ENCODE measurements around the gene THOC6. TPM values are rescaled to one million over a fixed set of nuclear protein-coding genes. Genes with fewer than 3 reads are reported as not detected.
"Not testable (repeated sequence)": the region's sequence is repeated elsewhere in the genome, so short reads cannot be mapped to it uniquely, and the experiment has no call there.

The THOC6 gene
- total RNA-seq, 1 donor from 2014 or later = 20.7 TPM

DNA sequence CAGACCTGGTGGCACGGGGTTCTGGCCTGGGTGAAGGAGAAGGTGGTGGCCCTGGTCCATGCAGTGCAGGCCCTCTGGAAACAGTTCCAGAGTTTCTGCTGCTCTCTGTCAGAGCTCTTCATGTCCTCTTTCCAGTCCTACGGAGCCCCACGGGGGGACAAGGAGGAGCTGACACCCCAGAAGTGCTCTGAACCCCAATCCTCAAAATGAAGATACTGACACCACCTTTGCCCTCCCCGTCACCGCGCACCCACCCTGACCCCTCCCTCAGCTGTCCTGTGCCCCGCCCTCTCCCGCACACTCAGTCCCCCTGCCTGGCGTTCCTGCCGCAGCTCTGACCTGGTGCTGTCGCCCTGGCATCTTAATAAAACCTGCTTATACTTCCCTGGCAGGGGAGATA, 45.3 kb downstream of the THOC6 start:
- DNase-seq (ENCODE audit: extremely low read depth, low read depth, low spot score) = not testable (repeated sequence)

DNA sequence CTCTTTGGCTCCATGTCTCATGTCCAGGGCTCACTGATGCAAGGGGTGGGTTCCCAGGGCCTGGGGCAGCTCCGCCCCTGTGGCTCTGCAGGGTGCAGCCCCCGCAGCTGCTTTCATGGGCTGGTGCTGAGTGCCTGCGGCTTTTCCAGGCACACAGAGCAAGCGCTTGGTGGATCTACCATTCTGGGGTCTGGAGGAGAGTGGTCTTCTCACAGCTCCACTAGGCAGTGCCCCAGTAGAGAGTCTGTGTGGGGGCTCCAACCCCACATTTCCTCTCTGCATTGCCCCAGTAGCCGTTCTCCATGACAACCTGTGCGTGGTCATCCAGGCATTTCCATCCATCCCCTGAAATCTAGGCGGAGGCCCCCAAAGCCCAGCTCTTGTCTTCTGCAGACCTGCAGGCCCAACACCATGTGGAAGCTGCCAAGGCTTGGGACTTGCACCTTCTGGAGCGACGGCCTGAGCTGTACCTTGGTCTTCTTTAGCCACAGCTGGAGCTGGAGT, 46.8 kb downstream of the THOC6 start:
- no peak for DNase-seq (ENCODE audit: extremely low read depth, low read depth, low spot score)

DNA sequence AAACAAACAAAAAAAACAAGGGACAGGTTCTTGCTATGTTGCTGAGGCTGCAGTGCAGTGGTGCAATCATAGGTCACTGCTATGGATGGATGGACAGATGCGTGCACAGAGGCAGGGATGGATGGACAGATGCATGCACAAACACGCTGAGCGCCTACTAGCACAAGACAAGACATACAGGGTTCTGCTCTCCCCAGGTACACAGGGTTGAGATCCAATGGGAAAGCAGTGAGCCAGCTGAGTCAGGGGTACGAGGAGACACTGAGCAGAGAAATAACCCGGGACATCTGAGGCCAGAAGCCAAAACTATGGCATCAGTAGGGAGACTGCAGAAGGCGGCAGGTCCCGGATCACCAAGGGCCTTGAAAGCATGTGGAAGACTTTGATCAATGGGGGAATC, 47.8 kb downstream of the THOC6 start:
- DNase-seq (ENCODE audit: extremely low read depth, low read depth, low spot score) = no peak

DNA sequence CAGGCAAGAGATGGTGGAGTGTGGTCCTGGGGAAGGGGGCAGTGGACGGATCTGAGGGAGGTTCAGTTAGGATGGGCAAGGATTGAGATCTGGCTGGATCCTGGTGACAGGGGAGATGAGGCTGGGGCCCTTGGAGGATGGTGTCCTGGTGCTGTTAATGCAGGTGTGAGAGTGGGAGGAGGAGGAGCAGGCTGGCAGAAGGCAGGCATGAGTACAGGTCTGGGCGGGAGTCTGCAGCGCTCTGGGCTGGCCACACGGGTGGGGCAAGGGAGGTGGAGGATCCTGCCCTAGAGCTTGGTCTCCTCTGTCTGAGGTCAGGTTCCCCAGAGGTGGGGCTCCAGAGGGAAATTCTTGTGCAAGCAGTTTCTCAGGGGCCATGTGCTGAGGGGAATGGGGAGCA, 48.3 kb downstream of the THOC6 start:
- DNase-seq (ENCODE audit: extremely low read depth, low read depth, low spot score) = not testable (repeated sequence)

DNA sequence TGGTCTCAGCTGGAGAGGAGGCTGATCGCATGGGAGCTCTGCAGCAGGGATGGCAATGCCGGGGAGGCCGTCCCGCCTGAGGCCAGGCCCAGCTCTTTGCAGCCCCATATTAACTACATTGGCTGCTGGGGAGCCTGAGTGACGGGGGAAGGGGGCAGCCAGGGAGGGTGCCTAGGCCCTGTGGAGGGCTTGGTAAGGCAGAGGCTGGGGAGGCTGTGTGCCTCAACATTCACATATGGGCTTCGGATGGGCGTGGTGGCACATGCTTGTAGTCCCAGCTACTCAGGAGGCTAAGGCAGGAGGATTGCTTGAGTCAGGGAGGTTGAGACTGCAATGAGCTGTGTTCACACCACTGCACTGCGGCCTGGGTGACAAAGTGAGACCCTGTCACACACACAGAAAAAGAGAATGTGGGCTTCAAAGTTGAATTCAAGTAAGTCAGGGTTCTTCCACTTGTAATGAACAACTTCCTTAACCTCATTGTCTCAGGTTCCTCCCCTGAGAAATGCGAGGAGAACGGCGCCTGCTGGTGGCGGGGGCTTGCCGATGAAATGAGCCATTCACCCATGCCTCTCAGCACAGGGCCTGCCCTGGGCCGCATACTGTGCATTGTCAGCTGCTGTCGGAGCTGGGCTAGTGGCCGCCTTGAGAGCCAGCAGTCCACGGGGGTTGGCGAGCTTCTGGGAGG, 48.9 kb downstream of the THOC6 start:
- DNase-seq (ENCODE audit: extremely low read depth, low read depth, low spot score) = not testable (repeated sequence)

DNA sequence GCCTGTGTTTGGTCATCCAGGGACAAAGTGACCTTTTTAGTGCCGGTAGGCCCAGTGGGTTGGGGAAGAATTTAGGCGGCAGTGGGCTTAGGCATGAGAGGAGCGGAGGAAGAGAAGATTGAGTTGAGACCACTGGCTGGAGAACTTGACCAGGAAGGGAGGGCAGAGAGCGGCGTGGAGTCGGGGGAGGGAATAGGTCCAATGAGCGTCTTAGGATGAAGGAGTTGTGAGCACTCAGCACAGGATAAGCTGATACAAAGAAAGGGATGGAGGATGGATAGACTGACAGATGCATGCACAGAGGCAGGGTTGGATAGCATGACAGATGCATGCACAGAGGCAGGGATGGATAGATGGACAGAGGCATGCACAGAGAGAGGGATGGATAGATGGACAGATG, 49.6 kb downstream of the THOC6 start:
- DNase-seq (ENCODE audit: extremely low read depth, low read depth, low spot score) = no peak

DNA sequence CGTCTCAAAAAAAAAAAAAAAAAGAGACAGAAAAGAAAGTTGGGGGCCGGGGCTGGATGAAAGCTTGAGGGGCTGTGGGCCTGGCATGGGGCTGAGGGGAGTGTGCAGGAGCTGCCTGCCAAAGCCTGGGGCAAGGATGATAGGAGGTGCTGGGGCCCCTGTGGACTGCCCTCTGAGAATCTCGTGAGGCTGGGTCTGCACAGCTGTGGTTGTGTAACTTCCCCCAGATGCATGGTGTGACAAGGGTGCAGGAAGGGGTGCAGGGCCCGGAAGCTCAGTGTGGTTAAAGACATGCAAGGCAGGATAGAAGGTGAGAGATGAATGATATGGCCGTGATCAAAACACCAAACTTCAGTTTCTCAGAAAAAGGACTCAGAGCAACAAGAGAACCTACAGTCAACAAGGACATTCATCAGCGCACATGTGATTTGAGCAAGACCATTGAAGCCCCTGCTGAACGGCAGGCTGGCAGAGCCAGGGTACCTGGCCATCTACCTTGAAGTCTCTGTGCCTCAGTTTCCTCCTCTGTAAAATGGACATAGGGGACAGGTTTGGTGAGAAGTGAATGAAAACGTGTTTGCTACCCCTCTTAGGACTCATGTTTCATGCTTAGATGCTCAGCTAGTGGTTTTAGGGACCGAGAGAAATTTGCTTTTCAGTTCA, 51.2 kb downstream of the THOC6 start:
- DNase-seq (ENCODE audit: extremely low read depth, low read depth, low spot score) = no peak

DNA sequence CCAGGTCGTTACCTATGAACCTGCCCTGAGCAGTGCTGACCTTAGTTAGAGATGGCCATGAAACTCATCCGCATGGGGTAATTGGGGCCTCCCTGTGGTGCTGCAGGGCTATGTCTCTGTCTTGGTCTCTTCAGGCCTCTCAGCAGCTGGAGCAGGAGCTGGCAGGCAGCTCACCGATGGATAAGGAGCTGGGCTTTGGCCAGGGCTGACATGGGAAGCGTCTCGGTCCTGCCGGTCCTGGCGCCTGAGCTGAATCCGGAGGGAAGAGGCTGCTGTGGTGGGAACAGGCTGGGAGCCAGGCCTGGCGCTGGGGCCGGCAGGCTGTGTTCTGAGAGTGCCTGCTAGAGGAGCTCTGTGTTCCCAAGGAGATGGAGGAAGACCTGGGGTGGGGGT, 51.7 kb downstream of the THOC6 start:
- no peak for DNase-seq (ENCODE audit: extremely low read depth, low read depth, low spot score)

DNA sequence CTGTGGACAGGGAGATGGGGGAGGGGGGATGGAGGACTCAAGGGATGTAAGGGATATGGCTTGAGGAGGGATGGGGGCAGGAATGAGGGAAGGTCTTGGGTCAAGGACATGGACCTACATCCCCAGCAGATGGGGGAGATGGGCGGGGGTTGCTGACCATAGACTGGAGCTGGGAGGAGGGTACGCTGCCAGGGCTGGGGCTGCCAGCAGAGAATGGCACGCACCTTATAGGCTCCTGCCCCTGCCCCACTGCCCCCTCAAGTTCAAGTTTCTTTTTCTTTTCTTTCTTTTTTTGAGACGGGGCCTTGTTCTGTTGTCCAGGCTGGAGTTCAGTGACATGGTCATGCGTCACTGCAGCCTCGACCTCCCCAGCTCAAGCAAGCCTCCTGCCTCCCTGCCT, 52.1 kb downstream of the THOC6 start:
- DNase-seq (ENCODE audit: extremely low read depth, low read depth, low spot score) = not testable (repeated sequence)

DNA sequence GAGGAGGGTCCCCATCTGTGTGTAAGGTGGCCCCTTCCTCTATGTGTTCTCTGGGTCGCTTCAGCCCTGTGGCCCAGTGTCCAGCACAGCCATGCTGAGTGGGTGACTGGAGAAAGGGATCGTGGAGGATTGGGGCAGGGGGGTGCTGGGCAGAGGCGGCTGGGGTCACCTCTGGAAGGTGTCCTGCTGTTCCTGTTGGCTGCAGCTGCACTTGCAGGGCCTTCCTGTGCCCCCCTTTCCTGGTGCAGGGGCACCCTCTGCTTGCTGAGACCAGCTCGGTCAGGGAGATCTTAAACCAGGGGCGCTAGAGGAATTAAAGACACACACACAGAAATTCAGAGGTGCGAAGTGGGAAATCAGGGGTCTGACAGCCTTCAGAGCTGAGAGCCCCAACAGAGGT, 52.7 kb downstream of the THOC6 start:
- DNase-seq (ENCODE audit: extremely low read depth, low read depth, low spot score) = no peak

Other genes with a start within 250 kb of the THOC6 start
- 231 and 338 TPM in 2 replicates for gene ELOB, start 246.8 kb upstream of the THOC6 start, total RNA-seq
- gene PRSS33, start 236.5 kb upstream of the THOC6 start, total RNA-seq = not detected in 2 replicates
- gene PRSS41, start 225.6 kb upstream of the THOC6 start, total RNA-seq = not detected in 2 replicates
- not detected in 2 replicates for gene PRSS21, start 206.8 kb upstream of the THOC6 start, total RNA-seq
- 0.99 TPM in 1 of 2 replicates, not detected in the other for gene ZG16B, start 193.7 kb upstream of the THOC6 start, total RNA-seq
- 0.44 TPM in 1 of 2 replicates, not detected in the other for gene PRSS22, start 165.9 kb upstream of the THOC6 start, total RNA-seq
- gene FLYWCH2, start 140.8 kb upstream of the THOC6 start, total RNA-seq = 81.6 and 96.0 TPM in 2 replicates
- 49.2 and 56.5 TPM in 2 replicates for gene FLYWCH1, start 112.1 kb upstream of the THOC6 start, total RNA-seq
- gene KREMEN2, start 59.8 kb upstream of the THOC6 start, total RNA-seq = 0.15 TPM in 1 of 2 replicates, not detected in the other
- 10.7 and 14.9 TPM in 2 replicates for gene PAQR4, start 54.7 kb upstream of the THOC6 start, total RNA-seq
- 9.0 and 12.9 TPM in 2 replicates for gene PKMYT1, start 43.6 kb upstream of the THOC6 start, total RNA-seq
- not detected in 2 replicates for gene CLDN9, start 11.1 kb upstream of the THOC6 start, total RNA-seq
- gene CLDN6, start 5.9 kb upstream of the THOC6 start, total RNA-seq = 0.12 and 12.9 TPM in 2 replicates
- 202 and 204 TPM in 2 replicates for gene TNFRSF12A, start 3.7 kb upstream of the THOC6 start, total RNA-seq
- gene HCFC1R1, start 93 bp upstream of the THOC6 start, total RNA-seq = 24.7 and 32.6 TPM in 2 replicates
- gene BICDL2, start 12.9 kb downstream of the THOC6 start, total RNA-seq = not detected in 2 replicates
- gene MMP25, start 22.5 kb downstream of the THOC6 start, total RNA-seq = 0.05 and 0.35 TPM in 2 replicates
- gene IL32, start 41.6 kb downstream of the THOC6 start, total RNA-seq = 960 and 1,559 TPM in 2 replicates
- not detected in 2 replicates for gene ZSCAN10, start 75.3 kb downstream of the THOC6 start, total RNA-seq
- gene ZNF205, start 88.6 kb downstream of the THOC6 start, total RNA-seq = 19.8 and 26.3 TPM in 2 replicates
- 7.5 and 15.1 TPM in 2 replicates for gene ZNF213, start 111.0 kb downstream of the THOC6 start, total RNA-seq
- not detected in 2 replicates for gene OR1F1, start 164.2 kb downstream of the THOC6 start, total RNA-seq
- 7.2 and 9.5 TPM in 2 replicates for gene ZNF200, start 211.1 kb downstream of the THOC6 start, total RNA-seq
- not detected in 2 replicates for gene MEFV, start 232.6 kb downstream of the THOC6 start, total RNA-seq

All from glomerular endothelial cell (primary cell).